Kidney epithelial cell (primary cell): ENCODE results near the gene CCS. TPM values are rescaled to one million over a fixed set of nuclear protein-coding genes. Genes with fewer than 3 reads are reported as not detected.

ENCODE experiments used
- DNase-seq: peaks from one replicate; pipeline ENCODE4 v3.0.0-alpha.2; 2010; ENCODE audit warnings: low read depth
- H3K27me3 ChIP-seq: 2 replicates; pipeline ENCODE4 v1.6.0; 2011; ENCODE audit warnings: low read length; ENCODE audit not compliant: control insufficient read depth, insufficient read depth
- H3K36me3 ChIP-seq: 2 replicates; pipeline ENCODE4 v1.5.1; 2011; ENCODE audit warnings: low read length; ENCODE audit not compliant: control insufficient read depth, insufficient read depth
- H3K4me3 ChIP-seq: 2 replicates; pipeline ENCODE4 v1.5.1; 2011; ENCODE audit warnings: low read depth, mild to moderate bottlenecking, control low read depth, low read length
- CTCF ChIP-seq: IDR thresholded peaks from 2 replicates; pipeline ENCODE4 v1.5.1; 2011; ENCODE audit warnings: mild to moderate bottlenecking, moderate library complexity, low read length, control low read depth, inconsistent platforms; ENCODE audit not compliant: insufficient read depth, poor library complexity, severe bottlenecking
- total RNA-seq: library from RNA; depleted of rRNA; stranded (reverse); fragments of >200 nt; gene quantifications from 2 replicates; pipeline ENCODE4 v1.2.3, GENCODE V29; 2015

Gene CCS
- total RNA-seq, 1 donor from 2014 or later, result 20.6 TPM

DNA sequence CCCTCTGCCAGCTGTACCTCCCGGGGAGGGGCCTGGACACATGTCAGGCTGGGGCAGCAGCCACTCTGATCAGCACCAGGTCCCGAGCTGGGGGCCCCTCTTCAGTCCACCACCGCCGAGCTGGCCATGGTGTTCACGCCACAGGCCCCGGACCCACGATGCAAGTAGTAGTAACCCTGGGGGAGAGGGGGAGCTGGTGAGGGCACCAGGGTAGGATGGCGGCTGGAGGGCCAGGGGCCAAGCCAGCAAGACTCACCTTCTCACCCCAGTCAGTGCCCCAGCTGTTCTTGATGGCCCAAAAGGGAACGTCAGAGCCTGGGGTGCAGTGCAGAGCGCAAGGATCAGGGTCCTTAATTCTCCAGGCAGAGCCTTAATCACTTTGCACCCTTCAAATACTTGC, 29.2 kb upstream of the CCS start:
- Histone ChIP-seq H3K36me3 (no peaks in the 10 kb centered on the region), H3K4me3 (no peak overlapping the region), H3K27me3 (peaks cover 22% of the 10 kb centered on the region)
- no peak for TF ChIP-seq CTCF
- no peak for DNase-seq

- no peak for DNase-seq
- TF ChIP-seq CTCF, result no peak
- Histone ChIP-seq H3K36me3 (no peaks in the 10 kb centered on the region), H3K27me3 (peaks cover 16% of the 10 kb centered on the region), H3K4me3 (no peak overlapping the region)
Measured at GRCh38 chr11:66564538-66564937, 28.4 kb upstream of the CCS start.

DNA sequence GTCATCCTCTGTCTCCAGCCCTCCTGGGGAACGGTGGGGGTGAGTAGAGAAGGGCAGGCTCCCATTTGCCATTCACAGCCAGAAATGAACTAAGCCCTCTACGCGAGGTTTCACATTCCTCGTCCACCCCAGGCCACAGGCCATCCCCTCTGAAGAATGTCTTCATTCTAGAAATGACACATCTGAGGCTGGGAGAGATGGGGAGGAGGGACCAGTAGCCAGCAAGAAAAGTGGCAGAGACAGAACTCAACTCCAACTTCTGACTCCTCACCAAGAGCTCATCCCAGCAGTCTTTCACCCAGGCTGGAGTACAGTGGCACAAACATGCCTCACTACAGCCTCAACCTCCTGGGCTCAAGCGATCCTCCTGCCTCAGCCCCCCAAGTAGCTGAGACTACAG, 28.0 kb upstream of the CCS start:
- no peak for TF ChIP-seq CTCF
- Histone ChIP-seq H3K27me3 (peaks cover 13% of the 10 kb centered on the region), H3K4me3 (no peak overlapping the region), H3K36me3 (no peaks in the 10 kb centered on the region)
- DNase-seq, result no peak

GRCh38 chr11:66566221-66566620, 26.8 kb upstream of the CCS start:
- H3K27me3 ChIP-seq, result peaks cover 8% of the 10 kb centered on the region
- TF ChIP-seq CTCF, result no peak
- no peak overlapping the region for H3K4me3 ChIP-seq
- no peak for DNase-seq
- H3K36me3 ChIP-seq, result no peaks in the 10 kb centered on the region

GRCh38 chr11:66567787-66568123, 25.2 kb upstream of the CCS start:
- no peak for TF ChIP-seq CTCF
- H3K27me3 ChIP-seq, result peaks cover 8% of the 10 kb centered on the region
- no peak for DNase-seq
- H3K4me3 ChIP-seq, result peak overlapping the region; percentile 38
- no peaks in the 10 kb centered on the region for H3K36me3 ChIP-seq

GRCh38 chr11:66568124-66568916, 24.7 kb upstream of the CCS start, which contains the start of gene CTSF:
TSS of gene CTSF (minus strand) at chr11:66568606. CDS start at chr11:66568486, 120 bp downstream.
- peaks cover 8% of the 10 kb centered on the region for H3K27me3 ChIP-seq
- TF ChIP-seq CTCF, result no peak
- peak within 1 kb of the TSS; percentile 38 for H3K4me3 ChIP-seq
- no peaks in the 10 kb centered on the region for H3K36me3 ChIP-seq
- DNase-seq, result no peak
